Glutamatergic neuron (in vitro differentiated cells): ENCODE results near the gene ZNF648. TPM values are rescaled to one million over a fixed set of nuclear protein-coding genes. Genes with fewer than 3 reads are reported as not detected.

Experiments used
- DNase-seq: peaks from one replicate; pipeline ENCODE4 v3.0.0; 2022
- H3K27ac Mint-ChIP-seq: one replicate; pipeline ENCODE4 v1.8.0; 2020; ENCODE audit warnings: mild to moderate bottlenecking, mixed read lengths, inconsistent platforms; ENCODE audit not compliant: unreplicated experiment
- H3K27me3 Mint-ChIP-seq: one replicate; pipeline ENCODE4 v1.8.0; 2020; ENCODE audit warnings: mild to moderate bottlenecking, moderate library complexity, mixed read lengths, inconsistent platforms; ENCODE audit not compliant: unreplicated experiment
- H3K36me3 Mint-ChIP-seq: one replicate; pipeline ENCODE4 v1.8.0; 2020; ENCODE audit warnings: mild to moderate bottlenecking, mixed read lengths, inconsistent platforms; ENCODE audit not compliant: unreplicated experiment
- H3K4me1 Mint-ChIP-seq: one replicate; pipeline ENCODE4 v1.8.0; 2020; ENCODE audit warnings: mild to moderate bottlenecking, low read depth, mixed read lengths, inconsistent platforms; ENCODE audit not compliant: unreplicated experiment
- H3K4me3 Mint-ChIP-seq: one replicate; pipeline ENCODE4 v1.8.0; 2020; ENCODE audit warnings: mild to moderate bottlenecking, mixed read lengths, inconsistent platforms; ENCODE audit not compliant: unreplicated experiment
- H3K9me3 Mint-ChIP-seq: one replicate; pipeline ENCODE4 v1.8.0; 2020; ENCODE audit warnings: mild to moderate bottlenecking, moderate library complexity, mixed read lengths, inconsistent platforms; ENCODE audit not compliant: unreplicated experiment
- CTCF ChIP-seq: fragments of 200-600 bp; sonication (generic); IDR thresholded peaks from one replicate; pipeline ENCODE4 v1.5.0; 2021; ENCODE audit not compliant: partially characterized antibody, unreplicated experiment
- total RNA-seq: library from RNA; stranded (reverse); fragmentation: NEBNext Ultra II Directional; extraction: Animal tissue kit (Norgen Biotek cat#: 25700); gene quantifications from one replicate; pipeline ENCODE4 v1.2.1, GENCODE V29; 2021; ENCODE audit not compliant: unreplicated experiment

The ZNF648 gene
- total RNA-seq, 1 donor from 2014 or later: not detected

GRCh38 chr1:182038220-182038619 is 23.3 kb downstream of the ZNF648 start:
- Mint-ChIP-seq H3K27ac (no peak overlapping the region), H3K9me3 (no peaks in the 10 kb centered on the region), H3K27me3 (no peaks in the 10 kb centered on the region), H3K4me3 (no peak overlapping the region), H3K4me1 (no peaks in the 10 kb centered on the region), H3K36me3 (peaks cover 4% of the 10 kb centered on the region)
- no peak for DNase-seq
- no peak for TF ChIP-seq CTCF

DNA sequence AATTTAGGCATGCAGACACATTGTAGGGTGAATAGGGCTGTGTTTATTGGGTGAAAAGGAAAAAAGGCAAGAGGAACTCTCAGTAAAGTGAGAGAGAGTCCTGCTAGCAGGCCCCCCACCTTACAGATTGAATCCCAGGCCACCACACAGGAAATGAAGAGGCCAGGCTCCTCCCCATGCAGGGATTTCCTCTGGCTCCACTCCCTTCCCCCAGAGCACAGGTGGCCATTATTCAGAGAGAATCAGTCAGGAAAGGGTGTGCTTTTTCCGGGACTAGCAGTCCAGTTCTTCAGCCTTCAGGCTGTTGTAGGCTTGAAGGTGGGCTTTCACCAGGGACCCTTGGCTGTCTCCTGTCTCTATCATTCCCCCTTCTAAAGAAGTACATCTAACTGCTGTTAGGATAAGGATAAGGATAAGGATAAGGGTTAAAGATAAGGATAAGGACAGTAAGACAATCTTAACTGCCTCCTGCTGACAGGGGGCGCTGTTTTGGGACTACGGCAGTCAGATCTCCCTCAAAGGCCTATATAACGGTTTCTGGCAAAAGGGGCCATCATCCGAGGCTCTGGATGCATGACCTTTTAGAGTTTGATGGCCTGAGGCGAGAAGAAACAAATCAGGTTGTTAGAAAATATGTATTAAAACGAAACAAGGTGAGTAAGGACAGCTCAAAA is 26.3 kb downstream of the ZNF648 start:
- Mint-ChIP-seq H3K27me3 (no peaks in the 10 kb centered on the region), H3K4me1 (no peaks in the 10 kb centered on the region), H3K27ac (no peak overlapping the region), H3K36me3 (peaks cover 4% of the 10 kb centered on the region), H3K4me3 (no peak overlapping the region), H3K9me3 (no peaks in the 10 kb centered on the region)
- no peak for DNase-seq
- no peak for TF ChIP-seq CTCF

GRCh38 chr1:182032251-182032650 is 29.3 kb downstream of the ZNF648 start:
- Mint-ChIP-seq H3K4me3 (no peak overlapping the region), H3K27me3 (peaks cover 5% of the 10 kb centered on the region), H3K9me3 (peaks cover 4% of the 10 kb centered on the region), H3K27ac (no peak overlapping the region), H3K36me3 (peaks cover 4% of the 10 kb centered on the region), H3K4me1 (peaks cover 3% of the 10 kb centered on the region)
- no peak for DNase-seq
- TF ChIP-seq CTCF: no peak

GRCh38 chr1:182029379-182030331 is 31.9 kb downstream of the ZNF648 start:
- peak; percentile 98 for DNase-seq

More at GRCh38 chr1:182029379-182030331, 31.9 kb downstream of the ZNF648 start:
- H3K9me3 Mint-ChIP-seq: peaks cover 4% of the 10 kb centered on the region
- peak; percentile 66 for TF ChIP-seq CTCF
- H3K27ac Mint-ChIP-seq: peak overlapping the region; percentile 89
- H3K36me3 Mint-ChIP-seq: no peaks in the 10 kb centered on the region
- peaks cover 3% of the 10 kb centered on the region for H3K4me1 Mint-ChIP-seq
- H3K4me3 Mint-ChIP-seq: peak overlapping the region; percentile 98
- H3K27me3 Mint-ChIP-seq: peaks cover 5% of the 10 kb centered on the region
